NCI-H460 (cell line): ENCODE measurements around the gene CORO2A. TPM values are rescaled to one million over a fixed set of nuclear protein-coding genes. Genes with fewer than 3 reads are reported as not detected.
"Not testable (repeated sequence)": the region's sequence is repeated elsewhere in the genome, so short reads cannot be mapped to it uniquely, and the experiment has no call there.

Source experiments
- DNase-seq: peaks from one replicate; pipeline ENCODE4 v3.0.0-alpha.2; 2016; ENCODE audit warnings: low read depth; ENCODE audit errors: extremely low read depth
- small RNA-seq, 2 experiments: library from RNA; depleted of rRNA; stranded (forward); fragments of <200 nt; gene quantifications; one replicate each; pipeline ENCODE3, GENCODE V24; 2014
- total RNA-seq: library from RNA; depleted of rRNA; stranded (reverse); fragments of >200 nt; shearing (Covaris generic); gene quantifications from 2 replicates; pipeline ENCODE4 v1.2.3, GENCODE V29; 2014; rRNA removed

The CORO2A gene
- total RNA-seq, 1 experiment from 2014 or later, result 0.92 TPM

- DNase-seq, result no peak
Observed at GRCh38 chr9:98087420-98088354, 104.8 kb downstream of the CORO2A start.

- DNase-seq, result no peak
Observed at GRCh38 chr9:98086461-98086860, 106.0 kb downstream of the CORO2A start.

- DNase-seq, result no peak
Observed at GRCh38 chr9:98085944-98086343, 106.5 kb downstream of the CORO2A start.

- DNase-seq, result no peak
Observed at GRCh38 chr9:98085058-98085457, 107.4 kb downstream of the CORO2A start.

- no peak for DNase-seq
Observed at GRCh38 chr9:98084396-98084795, 108.0 kb downstream of the CORO2A start.

- no peak for DNase-seq
Observed at GRCh38 chr9:98083566-98084183, 108.8 kb downstream of the CORO2A start.

- no peak for DNase-seq
Observed at GRCh38 chr9:98083061-98083501, 109.4 kb downstream of the CORO2A start.

- DNase-seq, result no peak
Observed at GRCh38 chr9:98081477-98082219, 110.8 kb downstream of the CORO2A start.

GRCh38 chr9:98080780-98081179 lies 111.7 kb downstream of the CORO2A start:
- no peak for DNase-seq

- no peak for DNase-seq
Observed at GRCh38 chr9:98080326-98080725, 112.1 kb downstream of the CORO2A start.

- no peak for DNase-seq
Observed at GRCh38 chr9:98078895-98079294, 113.5 kb downstream of the CORO2A start.

- not testable (repeated sequence) for DNase-seq
Observed at GRCh38 chr9:98076514-98076890, 115.9 kb downstream of the CORO2A start.

- peak; percentile 61 for DNase-seq
Observed at GRCh38 chr9:98075332-98075805, 117.1 kb downstream of the CORO2A start.

GRCh38 chr9:98074115-98074990 lies 118.1 kb downstream of the CORO2A start:
- DNase-seq, result peak; percentile 63

GRCh38 chr9:98071737-98072136 lies 120.7 kb downstream of the CORO2A start:
- no peak for DNase-seq

Small RNA genes lying within 50 kb of the gene (small RNA-seq; reads per million reads assigned to genes)
- 0 reads per million in 2 experiments for gene MIR6854
- gene RF00017, result 0 reads per million in 2 experiments

Other genes with a start within 250 kb of the CORO2A start
- 34.6 and 72.5 TPM in 2 replicates for gene ANP32B, start 209.3 kb downstream of the CORO2A start, total RNA-seq
- 75.5 and 80.8 TPM in 2 replicates for gene NANS, start 135.9 kb downstream of the CORO2A start, total RNA-seq
- 8.9 and 10.4 TPM in 2 replicates for gene TRIM14, start 73.4 kb downstream of the CORO2A start, total RNA-seq
- 12.6 and 14.5 TPM in 2 replicates for gene TBC1D2, start 63.0 kb upstream of the CORO2A start, total RNA-seq